HepG2 (cell line): ENCODE measurements around the gene ZMYM4. TPM values are rescaled to one million over a fixed set of nuclear protein-coding genes. Genes with fewer than 3 reads are reported as not detected.

Experiments
- ATAC-seq: fragments of 200-7000 bp; cut with Tn5 transposase; 3 replicates; pipeline ENCODE4 v1.9.1; 2020; ENCODE audit warnings: mild to moderate bottlenecking, moderate library complexity
- BruUV-seq: library from RNA; stranded (reverse); fragments of 400-500 nt; replicated peaks from 2 replicates; lab custom pipeline; 2021; lab: Mats Ljungman, UMichigan
- CTCF ChIA-PET: fragments of 300-600 bp; formaldehyde crosslinking; extraction: SDS; loops from one replicate; lab custom pipeline; 2021; ENCODE audit warnings: low total read pairs, inconsistent platforms, low intra/inter-chr PET ratio; lab: Yijun Ruan, JAX
- POLR2A ChIA-PET: fragments of 350-600 bp; sonication (Branson Sonifier 250); formaldehyde crosslinking; loops from one replicate; lab custom pipeline; 2020; ENCODE audit warnings: antibody characterized with exemption, inconsistent platforms; lab: Yijun Ruan, JAX
- DNase-seq: peaks from one replicate; pipeline ENCODE4 v3.0.0-alpha.2; 2015; ENCODE audit warnings: low spot score
- FAIRE-seq: peaks from 3 replicates; lab custom pipeline; 2011; peaks lifted over from hg19 to GRCh38; lab: Jason Lieb, UNC
- H2AFZ ChIP-seq: one replicate; pipeline ENCODE4 v1.6.1; 2011; ENCODE audit warnings: low read length, inconsistent platforms
- H3K27ac ChIP-seq: fragments of 300-600 bp; 3 replicates; pipeline ENCODE4 v1.8.0; 2011; ENCODE audit warnings: mixed run types, mild to moderate bottlenecking, mixed read lengths, low read length, inconsistent platforms; ENCODE audit not compliant: insufficient read depth; ENCODE audit errors: extremely low read length
- H3K27me3 ChIP-seq, 2 experiments: fragments of 200-600 bp in 1 of 2; 2 replicates in 1 of 2; 3 replicates in 1 of 2; pipeline versions ENCODE4 v1.6.0 to v1.8.0; 2011; ENCODE audit warnings: low read length in 2 of 2, mild to moderate bottlenecking in 2 of 2, moderate library complexity in 2 of 2, inconsistent platforms in 1 of 2; ENCODE audit not compliant: insufficient read depth in 2 of 2, control insufficient read depth in 1 of 2
- H3K36me3 ChIP-seq, 2 experiments: fragments of 200-600 bp in 1 of 2; replicated peaks in 1 of 2; 2 replicates in 1 of 2; 3 replicates in 1 of 2; pipeline versions ENCODE4 v1.5.1 to v1.8.0; 2011; ENCODE audit warnings: low read length in 2 of 2, inconsistent platforms in 1 of 2; ENCODE audit not compliant: insufficient read depth in 2 of 2, control insufficient read depth in 1 of 2
- H3K4me1 ChIP-seq: 2 replicates; pipeline ENCODE4 v1.5.1; 2012; ENCODE audit warnings: low read length, inconsistent platforms; ENCODE audit not compliant: insufficient read depth
- H3K4me2 ChIP-seq: 2 replicates; pipeline ENCODE4 v1.6.0; 2011; ENCODE audit warnings: low read depth, low read length, inconsistent platforms
- H3K4me3 ChIP-seq, 3 experiments: fragments of 200-600 bp in 1 of 3; sonication (generic), shearing (Covaris generic) in 1 of 3; replicated peaks in 1 of 3; 2 replicates each; pipeline ENCODE4 v1.5.1; 2011 to 2016; ENCODE audit warnings: low read length in 3 of 3, inconsistent platforms in 2 of 3, low read depth in 2 of 3, mild to moderate bottlenecking in 2 of 3, control low read depth in 1 of 3, mixed read lengths in 1 of 3; ENCODE audit not compliant: insufficient read depth in 1 of 3
- H3K79me2 ChIP-seq: one replicate; pipeline ENCODE4 v1.6.1; 2011; ENCODE audit warnings: low read length, inconsistent platforms; ENCODE audit not compliant: insufficient read depth
- H3K9ac ChIP-seq: 2 replicates; pipeline ENCODE4 v1.6.0; 2011; ENCODE audit warnings: mild to moderate bottlenecking, low read depth, low read length, inconsistent platforms; ENCODE audit not compliant: insufficient read depth
- H3K9me3 ChIP-seq: 2 replicates; pipeline ENCODE4 v1.5.1; 2012; ENCODE audit warnings: mild to moderate bottlenecking, low read length
- H4K20me1 ChIP-seq: 2 replicates; pipeline ENCODE4 v1.6.0; 2011; ENCODE audit warnings: inconsistent platforms, mild to moderate bottlenecking, low read length, moderate library complexity; ENCODE audit not compliant: insufficient read depth
- ADNP ChIP-seq: sonication (generic); formaldehyde crosslinking; IDR thresholded peaks from 2 replicates; pipeline ENCODE4 v1.4.0; 2020; ENCODE audit warnings: missing genetic modification reagents
- CSRNP2 ChIP-seq: sonication (generic); formaldehyde crosslinking; conservative IDR thresholded peaks from 2 replicates; pipeline ENCODE4 v1.8.0; 2022; ENCODE audit warnings: low read depth, missing genetic modification reagents
- DBP ChIP-seq: sonication (generic); formaldehyde crosslinking; IDR thresholded peaks from 2 replicates; pipeline ENCODE4 v1.4.0; 2020; ENCODE audit warnings: missing genetic modification reagents; ENCODE audit errors: not compliant biosample characterization
- FOXP1 ChIP-seq, 2 experiments: fragments of 450-650 bp in 1 of 2; IDR thresholded peaks; 2 replicates each; pipeline ENCODE4 v1.6.1; 2017 to 2018; ENCODE audit warnings: antibody characterized with exemption in 1 of 2
- JUN ChIP-seq: sonication (generic); formaldehyde crosslinking; IDR thresholded peaks from 2 replicates; pipeline ENCODE4 v1.4.0; 2020; ENCODE audit warnings: mild to moderate bottlenecking, missing genetic modification reagents
- KMT2B ChIP-seq: IDR thresholded peaks from 2 replicates; pipeline ENCODE4 v1.6.1; 2016; ENCODE audit warnings: missing genetic modification reagents, missing compliant biosample characterization
- MATR3 ChIP-seq: sonication (generic); formaldehyde crosslinking; IDR thresholded peaks from 2 replicates; pipeline ENCODE4 v1.4.0; 2020; ENCODE audit warnings: missing genetic modification reagents
- MXD4 ChIP-seq: IDR thresholded peaks from 2 replicates; pipeline ENCODE4 v1.6.1; 2016; ENCODE audit warnings: mild to moderate bottlenecking, missing biosample characterization, missing genetic modification reagents
- RXRA ChIP-seq: sonication (generic); formaldehyde crosslinking; IDR thresholded peaks from 2 replicates; pipeline ENCODE4 v1.5.1; 2020; ENCODE audit warnings: missing genetic modification reagents
- TBP ChIP-seq: sonication (generic); formaldehyde crosslinking; IDR thresholded peaks from 2 replicates; pipeline ENCODE4 v1.5.0; 2020; ENCODE audit warnings: missing genetic modification reagents
- ZFP91 ChIP-seq: sonication (generic); formaldehyde crosslinking; IDR thresholded peaks from 2 replicates; pipeline ENCODE4 v1.9.0; 2022; ENCODE audit warnings: missing genetic modification reagents, mild to moderate bottlenecking, borderline replicate concordance
- ZNF362 ChIP-seq: sonication (generic); formaldehyde crosslinking; IDR thresholded peaks from 2 replicates; pipeline ENCODE4 v1.4.0; 2020; ENCODE audit warnings: missing genetic modification reagents, mild to moderate bottlenecking, borderline replicate concordance
- ZNF670 ChIP-seq: sonication (generic); formaldehyde crosslinking; IDR thresholded peaks from 2 replicates; pipeline ENCODE4 v1.8.0; 2022; ENCODE audit warnings: mild to moderate bottlenecking, missing genetic modification reagents, borderline replicate concordance
- ZNF776 ChIP-seq: sonication (generic); formaldehyde crosslinking; IDR thresholded peaks from 2 replicates; pipeline ENCODE4 v1.4.0; 2020; ENCODE audit warnings: mild to moderate bottlenecking, missing genetic modification reagents
- ZNF781 ChIP-seq: sonication (generic); formaldehyde crosslinking; IDR thresholded peaks from 2 replicates; pipeline ENCODE4 v1.5.1; 2020; ENCODE audit warnings: borderline replicate concordance, mild to moderate bottlenecking, missing genetic modification reagents; ENCODE audit errors: not compliant biosample characterization
- in situ Hi-C: cut with HindIII; loops from 2 replicates; pipeline ENCODE4 v1.10.0; 2017; ENCODE audit warnings: low pct_unique_long_range_greater_than_20kb; ENCODE audit not compliant: extremely low pct_ligation_motif_present
- intact Hi-C: fragments of 100-400 bp; cut with micrococcal nuclease; formaldehyde crosslinking; loops from one replicate; pipeline ENCODE4 v1.10.0; 2022; ENCODE audit not compliant: unreplicated experiment
- polyA plus RNA-seq, 8 experiments: library from polyadenylated mRNA; depleted of rRNA in 3 of 8; stranded (reverse) in 7 of 8; unstranded in 1 of 8; fragments of >200 nt; fragmentation: Illumina TruSeq in 4 of 8; extraction: Trizol in 4 of 8; gene quantifications; 2 replicates each; pipeline versions ENCODE4 v1.2.1 to v1.2.3, GENCODE V29; 2011 to 2016; ENCODE audit warnings: low read depth in 4 of 8, missing spikeins in 1 of 8, mixed read lengths in 1 of 8; ENCODE audit not compliant: insufficient read depth in 1 of 8
- total RNA-seq, 5 experiments: library from RNA; depleted of rRNA; stranded (reverse); fragments of >200 nt; fragmentation: Illumina TruSeq; extraction: Trizol; gene quantifications; 2 replicates each; pipeline ENCODE4 v1.2.3, GENCODE V29; 2016; ENCODE audit warnings: low read depth in 1 of 5

ZMYM4 gene
- total and polyA plus RNA-seq, 2 of the 13 experiments (the other 11 are each of a cell fraction or from before 2014, with no cell fraction given): 13.9 to 37.6 TPM

GRCh38 chr1:35406103-35406502 lies 137.6 kb downstream of the ZMYM4 start:
- no peak for TF ChIP-seq JUN
- TF ChIP-seq FOXP1 (IDR thresholded peaks at IDR 0.05): no peak
- TF ChIP-seq FOXP1 (CRISPR knock-in tag; IDR thresholded peaks at IDR 0.05): no peak
- TF ChIP-seq ZNF670 (CRISPR knock-in tag): no peak
- TF ChIP-seq ZNF781: no peak
- TF ChIP-seq ADNP (CRISPR knock-in tag): no peak
- no peak for TF ChIP-seq ZFP91 (CRISPR knock-in tag)
- TF ChIP-seq ZNF776 (CRISPR knock-in tag): no peak
- no peak for TF ChIP-seq MATR3
- TF ChIP-seq CSRNP2 (CRISPR knock-in tag): no peak
- no peak for TF ChIP-seq KMT2B (CRISPR knock-in tag)
- TF ChIP-seq MXD4 (CRISPR knock-in tag): no peak
- TF ChIP-seq TBP (CRISPR knock-in tag): no peak
- no peak for TF ChIP-seq DBP (CRISPR knock-in tag)
- no peak for TF ChIP-seq RXRA
- TF ChIP-seq ZNF362 (CRISPR knock-in tag): no peak
- BruUV-seq: no TSS peak
- intact Hi-C loops: no loop called here
- no peaks in the 10 kb centered on the region for H3K27me3 ChIP-seq
- no peaks in the 10 kb centered on the region for H3K9me3 ChIP-seq
- FAIRE-seq (no peak), ATAC-seq (no peak), DNase-seq (no peak)
- ChIA-PET POLR2A (no interaction called here), CTCF (no interaction called here)
- H3K4me1 ChIP-seq: no peaks in the 10 kb centered on the region
- peaks cover 8 to 50% of the 10 kb centered on the region in 2 experiments for H3K36me3 ChIP-seq
- in situ Hi-C loops: no loop called here
- H3K27ac ChIP-seq: no peak overlapping the region
- no peaks in the 10 kb centered on the region for H4K20me1 ChIP-seq
- H3K4me3 ChIP-seq: no peak overlapping the region
- no peak overlapping the region for H2AFZ ChIP-seq
- H3K79me2 ChIP-seq: no peaks in the 10 kb centered on the region
- H3K9ac ChIP-seq: no peak overlapping the region
- no peak overlapping the region for H3K4me2 ChIP-seq
